Peyer's patch (tissue), 4 donors: Measurements from ENCODE around the gene ZNF576.

Source experiments
- CTCF ChIP-seq, 6 experiments: fragments of 450-650 bp in 4 of 6; fragments of 200-600 bp in 2 of 6; sonication (generic) in 1 of 6; IDR thresholded peaks; one replicate each; pipeline ENCODE4 v1.5.1; 2017 to 2019; ENCODE audit warnings: antibody characterized with exemption in 6 of 6, mild to moderate bottlenecking in 3 of 6, moderate library complexity in 1 of 6
- POLR2A ChIP-seq, 2 donors: fragments of 450-650 bp; IDR thresholded peaks; one replicate each; pipeline ENCODE4 v1.5.1; 2017; ENCODE audit warnings: antibody characterized with exemption in 2 of 2, mild to moderate bottlenecking in 2 of 2, moderate library complexity in 2 of 2

- TF ChIP-seq CTCF (IDR thresholded peaks at IDR 0.05) (no peak), POLR2A (IDR thresholded peaks at IDR 0.05) (no peak)
These were observed 13.5 kb downstream of the ZNF576 start for GRCh38 chr19:43609872-43610271.
